Amygdala (tissue), 56 donors: Measurements from ENCODE around the gene ARHGAP26.

Experiments used
- DNase-seq, 56 donors: peaks; one replicate each; lab custom pipeline; 2025; lab: John Stamatoyannopoulos, UW

The ARHGAP26 gene

GRCh38 chr5:143019614-143020515 is 249.7 kb downstream of the ARHGAP26 start:
- no peak for DNase-seq

- no peak for DNase-seq
Measured at GRCh38 chr5:143021595-143021994, 251.4 kb downstream of the ARHGAP26 start.

DNA sequence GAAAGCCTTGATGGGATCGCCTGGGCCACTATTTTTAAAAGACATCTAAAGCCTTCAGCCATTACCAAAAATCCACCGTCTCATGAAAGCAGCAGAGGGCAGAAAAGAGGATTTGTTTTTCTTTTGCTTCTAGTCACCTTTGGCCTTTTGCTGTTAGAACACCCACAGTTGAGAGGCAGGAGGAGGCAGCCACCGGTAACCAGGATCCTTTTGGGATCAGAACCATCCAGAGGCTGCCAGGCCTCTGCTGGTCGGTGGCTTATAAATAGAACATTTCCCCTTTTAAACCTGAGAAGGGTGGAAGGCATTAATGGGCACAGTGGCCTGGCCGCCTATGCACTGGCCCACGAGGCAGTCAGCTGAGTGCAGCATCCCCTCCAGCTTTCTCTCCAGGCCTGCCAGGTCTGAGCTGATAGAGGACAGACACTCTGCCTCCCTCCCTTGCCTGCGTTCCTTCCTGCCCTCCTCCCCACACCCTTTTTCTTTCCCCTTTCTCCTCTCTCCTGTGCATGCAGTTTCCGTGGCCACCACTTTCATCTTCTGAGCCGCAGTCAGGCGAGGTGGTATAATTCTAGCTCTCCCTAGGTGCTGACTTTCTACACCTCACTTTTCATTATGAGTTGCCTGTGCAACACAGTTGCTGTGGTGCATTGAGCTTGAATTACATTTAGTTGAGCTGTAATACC is 253.4 kb downstream of the ARHGAP26 start:
- DNase-seq, result peak in 19 of 56 donors; percentile 4 to 54 (median 31)

DNA sequence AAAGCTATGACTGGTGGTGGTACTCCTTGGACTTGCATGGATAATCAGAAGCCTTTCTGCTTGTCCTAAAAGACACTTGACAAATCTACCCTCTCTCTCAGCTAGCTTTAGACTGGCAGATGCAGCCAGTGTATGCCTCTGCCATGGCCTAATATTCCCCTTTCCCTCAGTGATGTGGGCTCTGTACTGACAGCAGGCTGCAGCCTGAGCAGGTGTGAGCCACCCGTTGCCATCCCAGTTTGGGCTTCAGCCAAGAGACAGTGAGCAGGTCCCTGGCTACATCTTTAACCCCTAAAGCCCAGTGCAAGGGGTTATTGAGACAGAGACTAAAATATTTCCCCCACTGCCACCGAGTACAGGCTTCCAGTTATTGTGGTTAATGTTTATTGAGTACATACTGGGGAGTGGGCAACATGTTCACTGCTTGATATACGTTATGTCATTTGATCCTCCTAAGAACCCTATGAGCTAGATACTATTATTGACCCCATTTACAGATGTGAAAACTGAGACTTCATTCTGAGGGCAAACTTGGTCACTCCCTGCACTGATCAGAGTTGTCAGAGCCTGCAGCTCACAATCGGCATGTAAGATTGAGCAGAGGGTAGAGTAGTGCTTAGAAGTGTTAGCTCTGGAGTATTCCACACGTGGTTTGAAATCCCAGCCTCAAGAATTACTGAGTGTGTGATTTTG is 254.2 kb downstream of the ARHGAP26 start:
- no peak for DNase-seq

DNA sequence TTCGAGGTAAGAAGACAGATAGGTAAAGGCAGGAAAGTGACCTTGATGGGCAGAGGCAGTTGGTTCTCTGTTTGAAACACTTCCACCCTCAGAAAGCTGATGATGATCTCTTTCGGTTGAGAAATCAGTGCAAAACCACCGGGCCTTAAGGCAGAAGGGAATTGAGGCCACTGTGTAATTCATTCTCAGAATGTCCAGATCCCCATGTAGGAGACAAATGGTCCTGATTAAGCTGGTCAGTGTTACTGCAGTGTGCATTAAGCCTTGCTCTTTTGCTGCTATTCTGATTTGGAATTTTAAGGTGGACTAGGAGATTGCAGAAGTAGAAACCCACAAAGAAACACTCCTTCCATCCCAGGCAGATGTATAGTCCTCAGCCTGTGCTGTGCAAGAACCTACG is 255.2 kb downstream of the ARHGAP26 start:
- no peak for DNase-seq

DNA sequence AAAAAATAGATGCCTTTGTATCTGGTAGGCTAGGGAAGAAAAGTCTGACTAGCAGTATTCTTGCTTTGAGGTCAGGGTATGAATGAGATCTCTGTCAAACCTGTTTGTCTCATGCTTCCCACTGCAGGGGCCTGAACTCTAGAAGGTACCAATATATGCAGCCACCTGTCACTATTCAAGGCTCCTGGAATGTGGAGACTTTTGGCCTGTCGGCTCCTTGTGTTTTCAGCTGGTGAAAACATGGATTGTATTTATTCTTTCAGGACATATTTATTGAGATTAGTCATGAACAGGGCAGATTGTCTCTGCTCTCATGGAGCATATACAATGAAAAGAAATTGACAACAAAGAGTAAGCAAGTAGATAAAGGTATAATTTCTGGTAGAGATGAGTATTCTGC is 255.8 kb downstream of the ARHGAP26 start:
- DNase-seq, result no peak

DNA sequence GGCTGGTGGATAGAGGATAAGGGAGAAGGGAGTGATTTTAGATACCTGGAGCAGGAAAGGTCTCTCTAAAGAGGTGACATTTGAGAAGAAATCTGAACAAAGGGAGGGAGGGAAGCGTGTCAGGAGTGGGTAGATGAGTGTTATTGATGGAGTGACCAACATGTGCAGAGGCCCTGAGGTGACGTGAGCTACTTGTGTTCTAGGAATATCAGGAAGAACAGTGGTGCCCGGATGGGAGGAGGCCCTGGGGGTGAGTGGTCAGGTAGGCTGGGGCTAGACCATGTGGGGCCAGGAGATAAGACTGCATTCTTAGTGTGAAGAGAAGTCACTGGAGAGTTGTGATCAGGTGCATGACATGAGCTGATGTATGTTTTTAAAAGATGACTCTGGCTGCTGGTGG is 256.2 kb downstream of the ARHGAP26 start:
- DNase-seq, result no peak

GRCh38 chr5:143029293-143029692 is 259.1 kb downstream of the ARHGAP26 start:
- no peak for DNase-seq

DNA sequence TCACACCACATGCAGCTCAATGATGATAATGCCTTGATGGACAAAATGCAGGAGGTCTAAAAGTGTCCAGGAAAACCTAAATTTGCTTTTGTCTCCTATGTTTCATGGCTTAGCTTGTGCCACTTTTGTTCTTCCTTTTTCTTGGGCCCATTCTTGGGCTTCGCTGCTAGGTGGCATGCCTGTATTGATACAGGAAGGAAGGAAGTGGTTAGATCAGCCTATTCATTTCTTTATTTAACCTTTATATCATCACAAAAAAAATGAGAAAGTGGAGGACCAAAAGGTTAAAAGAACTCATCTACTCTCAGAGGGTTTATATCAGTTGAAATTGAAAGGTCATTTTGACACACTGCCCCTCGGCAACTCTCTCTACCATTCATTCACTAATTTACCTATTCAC is 260.2 kb downstream of the ARHGAP26 start:
- no peak for DNase-seq

GRCh38 chr5:143031781-143032580 is 261.8 kb downstream of the ARHGAP26 start:
- DNase-seq, result no peak

DNA sequence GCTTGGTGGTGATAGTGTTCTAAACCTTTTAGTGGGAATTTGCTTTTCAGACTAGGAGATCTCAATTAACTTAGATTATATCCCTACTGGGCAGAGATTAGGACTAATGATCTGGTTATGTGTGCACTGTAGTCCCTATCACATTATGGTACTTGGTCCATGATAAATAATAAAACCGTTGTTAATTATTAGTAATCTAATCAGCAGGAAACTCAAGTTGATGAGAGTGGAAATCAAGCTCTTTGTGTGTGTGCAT is 262.3 kb downstream of the ARHGAP26 start:
- DNase-seq, result no peak

GRCh38 chr5:143033535-143034250 is 263.5 kb downstream of the ARHGAP26 start:
- DNase-seq, result no peak

DNA sequence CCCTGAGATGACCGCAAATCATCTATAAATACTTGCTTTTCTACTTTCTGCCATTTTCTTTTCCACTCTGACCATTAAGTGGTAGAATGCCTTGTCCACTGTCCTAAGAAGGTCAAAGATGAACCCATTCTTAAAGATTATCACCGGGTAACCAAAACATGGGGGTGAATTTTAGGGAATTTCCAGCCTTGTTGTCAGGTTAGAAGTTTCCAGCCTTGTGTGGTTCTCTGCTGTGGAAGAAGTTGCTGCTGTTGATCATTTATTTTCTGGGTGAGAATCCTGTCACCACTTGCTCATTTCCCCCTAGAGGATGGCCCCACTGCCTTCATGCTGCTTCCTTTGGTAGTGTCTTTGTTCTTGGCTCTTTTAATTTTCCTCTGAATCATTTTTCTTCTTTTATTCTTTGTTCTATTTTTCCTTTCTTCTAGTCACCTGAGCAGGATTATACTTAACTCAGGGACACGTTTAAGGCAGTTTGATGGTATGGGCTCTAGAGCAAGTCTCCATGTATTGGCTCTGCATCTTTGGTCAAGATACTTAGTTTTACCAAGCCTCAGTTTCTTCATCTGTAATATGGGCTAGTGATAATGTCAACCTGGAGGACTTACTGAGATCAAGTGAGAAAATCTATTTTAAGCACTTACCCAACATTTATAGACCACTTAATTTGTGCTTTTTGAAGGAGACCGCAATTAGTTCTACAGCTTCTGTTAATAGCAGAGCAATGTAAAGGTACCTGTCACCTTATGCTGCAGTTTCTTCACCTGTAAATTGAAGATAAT is 266.2 kb downstream of the ARHGAP26 start:
- DNase-seq, result no peak

GRCh38 chr5:143037071-143037470 is 266.9 kb downstream of the ARHGAP26 start:
- DNase-seq, result no peak

- DNase-seq, result no peak
Measured at GRCh38 chr5:143037708-143038107, 267.5 kb downstream of the ARHGAP26 start.

DNA sequence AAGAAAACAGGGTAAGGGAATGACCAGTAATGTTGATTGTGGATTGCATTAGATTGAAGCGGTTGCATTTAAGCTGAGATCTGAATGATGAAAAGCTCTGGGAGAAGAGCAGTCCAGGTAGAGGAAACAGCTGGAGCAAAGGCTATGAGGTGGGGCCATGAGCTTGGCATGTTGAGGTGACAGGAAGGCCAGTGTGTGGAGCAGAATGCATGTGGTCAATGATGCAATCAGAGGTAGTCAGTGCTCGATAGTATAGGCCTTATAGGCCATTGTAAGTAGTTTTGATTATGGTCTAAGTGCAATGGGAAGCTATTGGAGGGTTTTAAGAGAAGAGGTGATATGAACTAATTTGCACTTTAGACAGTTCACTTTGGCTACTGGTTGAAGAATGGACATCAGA is 270.4 kb downstream of the ARHGAP26 start:
- DNase-seq, result no peak

DNA sequence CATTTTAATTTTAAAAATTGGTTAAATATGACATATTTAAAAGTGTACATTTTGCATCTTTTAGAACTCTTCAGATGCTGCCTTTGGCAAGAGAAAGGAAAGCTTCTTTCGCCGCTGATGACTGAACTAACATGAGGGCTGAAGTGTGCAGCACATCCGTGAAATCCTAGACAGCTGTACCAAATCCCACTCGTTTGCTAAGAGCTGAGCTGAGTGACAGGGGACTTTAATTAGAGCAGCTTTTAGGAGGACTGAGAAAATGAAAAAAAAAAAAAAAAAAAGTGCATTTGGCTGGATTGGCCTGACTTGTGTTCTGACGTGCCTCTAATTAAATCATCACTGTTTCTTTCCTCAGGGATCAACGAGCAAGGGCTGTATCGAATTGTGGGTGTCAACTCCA is 271.3 kb downstream of the ARHGAP26 start:
- peak in 4 of 56 donors; percentile 11 to 27 (median 13) for DNase-seq

DNA sequence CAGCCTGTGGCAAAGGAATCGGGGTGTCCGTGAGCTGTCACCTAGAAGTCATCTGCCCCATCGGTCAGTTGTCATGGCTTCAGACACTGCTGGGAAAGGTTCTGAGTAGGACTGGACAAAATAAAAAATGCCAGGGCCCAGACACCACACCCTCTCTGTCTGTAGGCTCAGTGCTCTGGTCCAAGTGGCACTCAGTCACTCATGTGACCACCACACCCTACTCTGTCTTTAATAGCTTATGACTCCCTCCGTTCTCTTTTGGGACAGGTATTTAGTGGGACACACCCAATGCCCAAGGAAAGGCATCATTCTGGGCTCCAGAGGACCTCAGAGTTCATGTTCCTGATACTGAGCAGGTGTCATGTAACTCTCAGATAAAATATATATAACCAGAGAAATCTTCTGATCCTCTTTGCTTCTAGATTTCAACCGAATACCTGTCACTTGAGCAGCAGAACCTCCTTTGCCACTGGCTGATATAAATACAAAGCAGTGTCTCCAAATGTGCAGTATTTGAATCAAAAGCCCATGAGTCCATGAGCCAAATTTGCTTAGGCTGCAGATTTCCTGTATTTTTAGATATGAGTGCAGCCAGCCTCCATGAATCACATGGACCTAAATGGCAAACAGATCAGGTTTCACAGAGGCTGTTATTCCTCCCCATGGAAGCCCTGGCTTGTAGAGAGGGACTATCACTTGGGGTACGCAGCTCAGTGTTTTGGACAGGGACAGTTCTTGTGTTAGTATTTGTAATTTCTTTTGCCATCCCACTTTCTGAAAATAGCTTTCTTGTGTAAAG is 272.0 kb downstream of the ARHGAP26 start:
- no peak for DNase-seq
